ENCODE measurements around the gene ACOX2.

The ACOX2 gene

GRCh38 chr3:58551636-58552180 lies 14.7 kb upstream of the ACOX2 start:
- DNase-seq (ENCODE audit: low read depth), result no peak
- H3K4me3 ChIP-seq (ENCODE audit: low read length), result no peak overlapping the region
- no peak for TF ChIP-seq CTCF (conservative IDR thresholded peaks at IDR 0.05; ENCODE audit: low read depth, low read length)

- TF ChIP-seq CTCF (conservative IDR thresholded peaks at IDR 0.05; ENCODE audit: low read depth, low read length), result no peak
- no peak for DNase-seq (ENCODE audit: low read depth)
- H3K4me3 ChIP-seq (ENCODE audit: low read length), result no peak overlapping the region
Observed at GRCh38 chr3:58544541-58544940, 7.6 kb upstream of the ACOX2 start.

GRCh38 chr3:58540176-58540858 lies 3.3 kb upstream of the ACOX2 start:
- no peak for TF ChIP-seq CTCF (conservative IDR thresholded peaks at IDR 0.05; ENCODE audit: low read depth, low read length)
- no peak overlapping the region for H3K4me3 ChIP-seq (ENCODE audit: low read length)
- no peak for DNase-seq (ENCODE audit: low read depth)

- no peak overlapping the region for H3K4me3 ChIP-seq (ENCODE audit: low read length)
- DNase-seq (ENCODE audit: low read depth), result no peak
- no peak for TF ChIP-seq CTCF (conservative IDR thresholded peaks at IDR 0.05; ENCODE audit: low read depth, low read length)
Observed at GRCh38 chr3:58539626-58540025, 2.6 kb upstream of the ACOX2 start.

- DNase-seq (ENCODE audit: low read depth), result no peak
- no peak for TF ChIP-seq CTCF (conservative IDR thresholded peaks at IDR 0.05; ENCODE audit: low read depth, low read length)
Observed at GRCh38 chr3:58537412-58538301, 667 bp upstream of the ACOX2 start.

GRCh38 chr3:58535531-58536500 lies 1.2 kb downstream of the ACOX2 start:
- no peak overlapping the region for H3K4me3 ChIP-seq (ENCODE audit: low read length)
- no peak for TF ChIP-seq CTCF (conservative IDR thresholded peaks at IDR 0.05; ENCODE audit: low read depth, low read length)
- no peak for DNase-seq (ENCODE audit: low read depth)

More at GRCh38 chr3:58537412-58538301, 667 bp upstream of the ACOX2 start:
- H3K4me3 ChIP-seq (ENCODE audit: low read length), result no peak overlapping the region

All from retinal pigment epithelial cell (primary cell).